C4-2B (cell line): ENCODE results near the gene COX4I1.

Experiments used
- ZFX ChIP-seq: fragments of 450-650 bp; IDR thresholded peaks from 2 replicates; pipeline ENCODE4 v1.6.1; 2017
- TF ChIP-seq, protein P1 (sequence below): fragments of 450-650 bp; conservative IDR thresholded peaks from 2 replicates; pipeline ENCODE4 v1.5.1; 2017; ENCODE audit warnings: mild to moderate bottlenecking

DNA sequence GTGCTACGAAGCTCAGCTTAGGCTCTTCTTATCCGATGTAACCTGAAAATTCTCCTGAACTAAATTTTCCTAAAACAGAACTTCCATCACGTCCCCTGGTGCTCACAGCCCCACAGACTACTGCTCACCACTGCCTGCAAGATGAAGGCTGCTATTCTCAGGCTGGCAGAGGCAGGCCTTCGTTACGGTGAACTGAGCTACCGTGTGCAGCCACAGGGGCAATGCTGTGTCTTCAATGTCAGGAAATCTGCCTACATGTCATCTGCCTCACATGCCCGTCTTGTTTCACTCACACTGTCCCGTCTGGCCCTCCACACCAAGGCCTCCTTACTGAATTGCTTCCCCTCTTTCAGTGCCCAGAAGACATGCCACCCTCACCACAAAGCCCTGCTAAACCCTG lies 16.1 kb upstream of the COX4I1 start:
- TF ChIP-seq, protein P1, sequence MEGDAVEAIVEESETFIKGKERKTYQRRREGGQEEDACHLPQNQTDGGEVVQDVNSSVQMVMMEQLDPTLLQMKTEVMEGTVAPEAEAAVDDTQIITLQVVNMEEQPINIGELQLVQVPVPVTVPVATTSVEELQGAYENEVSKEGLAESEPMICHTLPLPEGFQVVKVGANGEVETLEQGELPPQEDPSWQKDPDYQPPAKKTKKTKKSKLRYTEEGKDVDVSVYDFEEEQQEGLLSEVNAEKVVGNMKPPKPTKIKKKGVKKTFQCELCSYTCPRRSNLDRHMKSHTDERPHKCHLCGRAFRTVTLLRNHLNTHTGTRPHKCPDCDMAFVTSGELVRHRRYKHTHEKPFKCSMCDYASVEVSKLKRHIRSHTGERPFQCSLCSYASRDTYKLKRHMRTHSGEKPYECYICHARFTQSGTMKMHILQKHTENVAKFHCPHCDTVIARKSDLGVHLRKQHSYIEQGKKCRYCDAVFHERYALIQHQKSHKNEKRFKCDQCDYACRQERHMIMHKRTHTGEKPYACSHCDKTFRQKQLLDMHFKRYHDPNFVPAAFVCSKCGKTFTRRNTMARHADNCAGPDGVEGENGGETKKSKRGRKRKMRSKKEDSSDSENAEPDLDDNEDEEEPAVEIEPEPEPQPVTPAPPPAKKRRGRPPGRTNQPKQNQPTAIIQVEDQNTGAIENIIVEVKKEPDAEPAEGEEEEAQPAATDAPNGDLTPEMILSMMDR: no peak
- no peak for TF ChIP-seq ZFX
